SU-DHL-6 (cell line): Measurements from ENCODE around the gene APLP1.

Experiments used
- H2AFZ ChIP-seq: fragments of 200-600 bp; sonication (generic); 2 replicates; pipeline ENCODE4 v1.6.1; 2014; ENCODE audit warnings: low read depth, mild to moderate bottlenecking, moderate library complexity, mixed read lengths, antibody characterized with exemption, low read length; ENCODE audit not compliant: severe bottlenecking
- H3F3A ChIP-seq: fragments of 200-600 bp; shearing (Covaris generic); 2 replicates; pipeline ENCODE4 v1.6.0; 2016; ENCODE audit warnings: antibody characterized with exemption, mild to moderate bottlenecking; ENCODE audit not compliant: insufficient read depth
- H3K27ac ChIP-seq: fragments of 200-600 bp; sonication (generic); 2 replicates; pipeline ENCODE4 v1.5.1; 2016; ENCODE audit warnings: low read depth, mild to moderate bottlenecking, low read length, moderate library complexity, mixed read lengths
- H3K27me3 ChIP-seq: fragments of 200-600 bp; sonication (generic), shearing (Covaris generic); 2 replicates; pipeline ENCODE4 v1.6.0; 2014; ENCODE audit warnings: mild to moderate bottlenecking, low read length
- H3K36me3 ChIP-seq: fragments of 200-600 bp; sonication (generic); 2 replicates; pipeline ENCODE4 v1.6.1; 2014; ENCODE audit warnings: mild to moderate bottlenecking, low read length, mixed read lengths
- H3K4me2 ChIP-seq: fragments of 300-600, 200-600 bp; shearing (Covaris generic), sonication (generic); 2 replicates; pipeline ENCODE4 v1.6.0; 2014; ENCODE audit warnings: low read length, low read depth, mild to moderate bottlenecking; ENCODE audit not compliant: poor library complexity, severe bottlenecking
- H3K4me3 ChIP-seq: fragments of 200-600 bp; sonication (generic); 2 replicates; pipeline ENCODE4 v1.5.1; 2014; ENCODE audit warnings: antibody characterized with exemption, low read length, mild to moderate bottlenecking, mixed read lengths; ENCODE audit not compliant: insufficient read depth, poor library complexity, severe bottlenecking
- H3K79me2 ChIP-seq: fragments of 200-600 bp; sonication (generic); 2 replicates; pipeline ENCODE4 v1.6.1; 2014; ENCODE audit warnings: mild to moderate bottlenecking, low read length, moderate library complexity; ENCODE audit not compliant: insufficient read depth
- H3K9ac ChIP-seq: fragments of 200-600 bp; sonication (generic); 2 replicates; pipeline ENCODE4 v1.7.0; 2014; ENCODE audit warnings: mild to moderate bottlenecking, low read length
- H3K9me2 ChIP-seq: fragments of 200-600 bp; sonication (generic); replicated peaks from 2 replicates; pipeline ENCODE4 v1.6.1; 2014; ENCODE audit warnings: low read length; ENCODE audit not compliant: insufficient read depth
- H3K9me3 ChIP-seq: fragments of 200-600 bp; sonication (generic); 2 replicates; pipeline ENCODE4 v1.6.1; 2014; ENCODE audit warnings: low read length, mixed read lengths; ENCODE audit not compliant: insufficient read depth
- H4K20me1 ChIP-seq: fragments of 200-600 bp; sonication (generic); 2 replicates; pipeline ENCODE4 v1.6.1; 2014; ENCODE audit warnings: low read depth, mild to moderate bottlenecking, antibody characterized with exemption, low read length, moderate library complexity, mixed read lengths
- CTCF ChIP-seq: fragments of 200-600 bp; sonication (generic); IDR thresholded peaks from one replicate; pipeline ENCODE4 v1.5.1; 2017; ENCODE audit warnings: antibody characterized with exemption, mild to moderate bottlenecking, low read length, moderate library complexity; ENCODE audit not compliant: insufficient read depth, poor library complexity, severe bottlenecking
- EZH2phosphoT487 ChIP-seq: fragments of 200-600 bp; sonication (generic), shearing (Covaris generic); conservative IDR thresholded peaks from 2 replicates; pipeline ENCODE4 v1.6.1; 2018; ENCODE audit warnings: mild to moderate bottlenecking, antibody characterized with exemption, low read length, moderate library complexity, mixed read lengths

APLP1 gene

GRCh38 chr19:35921012-35921411, 52.6 kb downstream of the APLP1 start:
- H3K9me2 ChIP-seq = no peaks in the 10 kb centered on the region
- H3K4me2 ChIP-seq = no peak overlapping the region
- no peaks in the 10 kb centered on the region for H4K20me1 ChIP-seq
- no peak overlapping the region for H3K4me3 ChIP-seq
- H3F3A ChIP-seq = no peaks in the 10 kb centered on the region
- no peaks in the 10 kb centered on the region for H3K79me2 ChIP-seq
- H3K9me3 ChIP-seq = no peaks in the 10 kb centered on the region
- no peak overlapping the region for H3K27ac ChIP-seq
- H3K27me3 ChIP-seq = no peaks in the 10 kb centered on the region
- no peak overlapping the region for H3K9ac ChIP-seq
- no peaks in the 10 kb centered on the region for H3K36me3 ChIP-seq
- TF ChIP-seq CTCF (no peak), EZH2phosphoT487 (no peak)
- H2AFZ ChIP-seq = no peak overlapping the region

GRCh38 chr19:35925501-35925900, 57.1 kb downstream of the APLP1 start:
- H4K20me1 ChIP-seq = no peaks in the 10 kb centered on the region
- no peaks in the 10 kb centered on the region for H3K27me3 ChIP-seq
- no peak overlapping the region for H3K9ac ChIP-seq
- H3K9me2 ChIP-seq = no peaks in the 10 kb centered on the region
- H3K9me3 ChIP-seq = no peaks in the 10 kb centered on the region
- TF ChIP-seq CTCF (no peak), EZH2phosphoT487 (no peak)
- H3K27ac ChIP-seq = no peak overlapping the region
- H3K4me3 ChIP-seq = no peak overlapping the region
- H3K4me2 ChIP-seq = no peak overlapping the region
- H3F3A ChIP-seq = peaks cover 7% of the 10 kb centered on the region
- no peaks in the 10 kb centered on the region for H3K79me2 ChIP-seq
- H2AFZ ChIP-seq = no peak overlapping the region
- no peaks in the 10 kb centered on the region for H3K36me3 ChIP-seq

- TF ChIP-seq CTCF = no peak
- no peak for TF ChIP-seq EZH2phosphoT487
- no peaks in the 10 kb centered on the region for H3K27me3 ChIP-seq
- H2AFZ ChIP-seq = no peak overlapping the region
- H3K9me2 ChIP-seq = no peaks in the 10 kb centered on the region
- H3K79me2 ChIP-seq = no peaks in the 10 kb centered on the region
- H3K27ac ChIP-seq = no peak overlapping the region
- peak overlapping the region; percentile 13; the same call in 1 of the 2 replicates for H3K9ac ChIP-seq
- peaks cover 12% of the 10 kb centered on the region for H3F3A ChIP-seq
- no peaks in the 10 kb centered on the region for H3K9me3 ChIP-seq
- no peaks in the 10 kb centered on the region for H4K20me1 ChIP-seq
- no peak overlapping the region for H3K4me3 ChIP-seq
- no peaks in the 10 kb centered on the region for H3K36me3 ChIP-seq
- no peak overlapping the region for H3K4me2 ChIP-seq
Observed at GRCh38 chr19:35928507-35928906, 60.1 kb downstream of the APLP1 start.
